HepG2 (cell line): ENCODE results near the gene NDUFS2. TPM values are rescaled to one million over a fixed set of nuclear protein-coding genes. Genes with fewer than 3 reads are reported as not detected.

ENCODE experiments used
- ATF7 ChIP-seq, 2 experiments: fragments of 450-650 bp in 1 of 2; sonication (generic) in 1 of 2; formaldehyde crosslinking in 1 of 2; IDR thresholded peaks; 2 replicates each; pipeline versions ENCODE4 v1.4.0 to v1.6.1; 2016 to 2020; ENCODE audit warnings: antibody characterized with exemption in 1 of 2, mild to moderate bottlenecking in 1 of 2, missing genetic modification reagents in 1 of 2
- CCAR2 ChIP-seq: fragments of 200-400 bp; formaldehyde crosslinking; optimal IDR thresholded peaks from 2 replicates; pipeline ENCODE3; 2018; ENCODE audit warnings: low read depth, mild to moderate bottlenecking, low read length, moderate library complexity
- FOXA1 ChIP-seq, 2 experiments: fragments of 450-650 bp in 1 of 2; sonication (generic) in 1 of 2; formaldehyde crosslinking in 1 of 2; IDR thresholded peaks; 2 replicates each; pipeline versions ENCODE4 v1.4.0 to v1.6.1; 2016 to 2020; ENCODE audit warnings: missing genetic modification reagents in 1 of 2
- FOXA3 ChIP-seq: IDR thresholded peaks from 2 replicates; pipeline ENCODE4 v1.6.1; 2016; ENCODE audit warnings: missing genetic modification reagents, missing compliant biosample characterization
- GABPB1 ChIP-seq: IDR thresholded peaks from 2 replicates; pipeline ENCODE4 v1.6.1; 2016; ENCODE audit warnings: mild to moderate bottlenecking, missing genetic modification reagents, moderate library complexity, missing compliant biosample characterization
- GATA4 ChIP-seq: sonication (generic); IDR thresholded peaks from 2 replicates; pipeline ENCODE4 v1.6.1; 2016; ENCODE audit warnings: antibody characterized with exemption, low read depth, borderline replicate concordance
- ISX ChIP-seq: sonication (generic); formaldehyde crosslinking; conservative IDR thresholded peaks from 2 replicates; pipeline ENCODE4 v1.5.0; 2020; ENCODE audit warnings: missing genetic modification reagents
- KMT2B ChIP-seq: IDR thresholded peaks from 2 replicates; pipeline ENCODE4 v1.6.1; 2016; ENCODE audit warnings: missing genetic modification reagents, missing compliant biosample characterization
- NCOA2 ChIP-seq: sonication (generic); formaldehyde crosslinking; IDR thresholded peaks from 2 replicates; pipeline ENCODE4 v1.8.0; 2022; ENCODE audit warnings: inconsistent platforms
- POLR2AphosphoS5 ChIP-seq: IDR thresholded peaks from 2 replicates; pipeline ENCODE4 v1.6.1; 2012; ENCODE audit warnings: low read depth, low read length
- TAF1 ChIP-seq: sonication (generic); formaldehyde crosslinking; IDR thresholded peaks from 2 replicates; pipeline ENCODE4 v1.4.0; 2020; ENCODE audit warnings: missing genetic modification reagents
- WIZ ChIP-seq: sonication (generic); formaldehyde crosslinking; IDR thresholded peaks from 2 replicates; pipeline ENCODE4 v1.5.1; 2020; ENCODE audit warnings: mild to moderate bottlenecking, missing genetic modification reagents
- ZNF543 ChIP-seq: sonication (generic); formaldehyde crosslinking; IDR thresholded peaks from 2 replicates; pipeline ENCODE4 v1.4.0; 2020; ENCODE audit warnings: mild to moderate bottlenecking, missing genetic modification reagents
- ZNF569 ChIP-seq: sonication (generic); formaldehyde crosslinking; IDR thresholded peaks from 2 replicates; pipeline ENCODE4 v1.5.0; 2020; ENCODE audit warnings: mild to moderate bottlenecking, missing genetic modification reagents, moderate library complexity, borderline replicate concordance
- ZNF589 ChIP-seq: sonication (generic); formaldehyde crosslinking; conservative IDR thresholded peaks from 2 replicates; pipeline ENCODE4 v1.8.0; 2022; ENCODE audit warnings: mild to moderate bottlenecking, moderate library complexity, missing genetic modification reagents
- polyA plus RNA-seq, 8 experiments: library from polyadenylated mRNA; depleted of rRNA in 3 of 8; stranded (reverse) in 7 of 8; unstranded in 1 of 8; fragments of >200 nt; fragmentation: Illumina TruSeq in 4 of 8; extraction: Trizol in 4 of 8; gene quantifications; 2 replicates each; pipeline versions ENCODE4 v1.2.1 to v1.2.3, GENCODE V29; 2011 to 2016; ENCODE audit warnings: low read depth in 4 of 8, missing spikeins in 1 of 8, mixed read lengths in 1 of 8; ENCODE audit not compliant: insufficient read depth in 1 of 8
- total RNA-seq, 5 experiments: library from RNA; depleted of rRNA; stranded (reverse); fragments of >200 nt; fragmentation: Illumina TruSeq; extraction: Trizol; gene quantifications; 2 replicates each; pipeline ENCODE4 v1.2.3, GENCODE V29; 2016; ENCODE audit warnings: low read depth in 1 of 5
- TF ChIP-seq, protein P1 (sequence below): sonication (generic); formaldehyde crosslinking; IDR thresholded peaks from 2 replicates; pipeline ENCODE4 v1.4.0; 2020; ENCODE audit warnings: missing genetic modification reagents, borderline replicate concordance
- TF ChIP-seq, protein P2 (sequence below): sonication (generic); formaldehyde crosslinking; IDR thresholded peaks from 2 replicates; pipeline ENCODE4 v1.8.1; 2022; ENCODE audit warnings: low read depth, mild to moderate bottlenecking, missing genetic modification reagents
- TF ChIP-seq, protein P3 (sequence below): IDR thresholded peaks from 2 replicates; pipeline ENCODE4 v1.6.1; 2016; ENCODE audit warnings: missing genetic modification reagents, missing compliant biosample characterization
- TF ChIP-seq, protein P4 (sequence below): sonication (generic); formaldehyde crosslinking; IDR thresholded peaks from 2 replicates; pipeline ENCODE4 v1.8.1; 2023; ENCODE audit warnings: mild to moderate bottlenecking, missing genetic modification reagents
- TF ChIP-seq, protein P5 (sequence below): sonication (generic); formaldehyde crosslinking; IDR thresholded peaks from 2 replicates; pipeline ENCODE4 v1.5.0; 2020; ENCODE audit warnings: missing genetic modification reagents

Gene NDUFS2
- total and polyA plus RNA-seq, 2 of the 13 experiments (the other 11 are each of a cell fraction or from before 2014, with no cell fraction given): 89.9 to 118 TPM

DNA sequence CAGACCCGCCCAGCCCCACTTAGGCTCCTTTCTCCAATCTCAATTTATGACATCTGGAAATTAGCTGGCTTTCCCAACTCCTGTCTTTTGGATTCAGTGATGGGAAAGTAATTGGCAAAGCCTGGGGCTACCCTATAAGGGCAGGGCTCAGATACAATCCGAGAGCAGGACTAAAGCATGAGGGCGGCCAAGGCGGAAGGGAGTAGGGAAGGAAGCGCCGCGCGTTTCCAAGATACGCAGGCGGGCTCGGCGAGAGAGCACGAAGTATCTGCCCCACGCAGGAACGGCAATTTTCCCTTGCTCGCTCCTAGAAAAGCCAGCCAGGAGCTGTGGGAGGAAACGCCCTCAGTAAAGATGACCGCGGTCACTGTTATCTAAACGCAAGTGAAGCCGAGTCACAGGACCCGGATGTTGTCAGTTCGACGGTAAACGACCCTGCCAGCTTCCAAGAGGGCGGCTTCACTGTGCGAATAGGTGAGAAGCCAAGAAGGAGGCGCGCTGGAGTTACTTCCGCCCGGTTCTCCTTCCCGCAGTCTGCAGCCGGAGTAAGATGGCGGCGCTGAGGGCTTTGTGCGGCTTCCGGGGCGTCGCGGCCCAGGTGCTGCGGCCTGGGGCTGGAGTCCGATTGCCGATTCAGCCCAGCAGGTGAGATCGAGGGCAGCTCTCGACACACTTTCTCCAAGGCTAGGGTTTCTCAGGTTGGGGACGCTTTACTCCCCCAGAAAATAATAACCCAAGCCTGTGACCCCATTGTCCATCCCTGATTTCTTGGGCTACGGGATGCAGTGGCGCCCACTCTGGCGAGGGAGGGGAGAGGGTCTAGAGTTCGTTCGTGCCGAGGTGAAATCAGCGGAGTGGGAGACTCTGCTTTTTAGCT, at the start of gene NDUFS2 (continued):
- TF ChIP-seq, protein P1, sequence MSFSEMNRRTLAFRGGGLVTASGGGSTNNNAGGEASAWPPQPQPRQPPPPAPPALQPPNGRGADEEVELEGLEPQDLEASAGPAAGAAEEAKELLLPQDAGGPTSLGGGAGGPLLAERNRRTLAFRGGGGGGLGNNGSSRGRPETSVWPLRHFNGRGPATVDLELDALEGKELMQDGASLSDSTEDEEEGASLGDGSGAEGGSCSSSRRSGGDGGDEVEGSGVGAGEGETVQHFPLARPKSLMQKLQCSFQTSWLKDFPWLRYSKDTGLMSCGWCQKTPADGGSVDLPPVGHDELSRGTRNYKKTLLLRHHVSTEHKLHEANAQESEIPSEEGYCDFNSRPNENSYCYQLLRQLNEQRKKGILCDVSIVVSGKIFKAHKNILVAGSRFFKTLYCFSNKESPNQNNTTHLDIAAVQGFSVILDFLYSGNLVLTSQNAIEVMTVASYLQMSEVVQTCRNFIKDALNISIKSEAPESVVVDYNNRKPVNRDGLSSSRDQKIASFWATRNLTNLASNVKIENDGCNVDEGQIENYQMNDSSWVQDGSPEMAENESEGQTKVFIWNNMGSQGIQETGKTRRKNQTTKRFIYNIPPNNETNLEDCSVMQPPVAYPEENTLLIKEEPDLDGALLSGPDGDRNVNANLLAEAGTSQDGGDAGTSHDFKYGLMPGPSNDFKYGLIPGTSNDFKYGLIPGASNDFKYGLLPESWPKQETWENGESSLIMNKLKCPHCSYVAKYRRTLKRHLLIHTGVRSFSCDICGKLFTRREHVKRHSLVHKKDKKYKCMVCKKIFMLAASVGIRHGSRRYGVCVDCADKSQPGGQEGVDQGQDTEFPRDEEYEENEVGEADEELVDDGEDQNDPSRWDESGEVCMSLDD (CRISPR knock-in tag): no peak
- TF ChIP-seq ZNF589 (peak; percentile 71; the same call in 1 of the 2 replicates), NCOA2 (CRISPR knock-in tag) (no peak), GATA4 (peak; percentile 25; the same call in 1 of the 2 replicates), ISX (CRISPR knock-in tag) (no peak), KMT2B (CRISPR knock-in tag) (peak; percentile 72), WIZ (CRISPR knock-in tag) (no peak; the same call in 1 of the 2 replicates), ZNF543 (CRISPR knock-in tag) (peak; percentile 29; the same call in 1 of the 2 replicates), ZNF569 (CRISPR knock-in tag) (no peak), GABPB1 (CRISPR knock-in tag) (peak; percentile 98), FOXA1 (IDR thresholded peaks at IDR 0.05) (no peak), FOXA1 (CRISPR knock-in tag; IDR thresholded peaks at IDR 0.05) (peak; percentile 63; the same call in 1 of the 2 replicates), POLR2AphosphoS5 (peak; percentile 81), TAF1 (peak; percentile 99), FOXA3 (CRISPR knock-in tag) (peak; percentile 62; the same call in 1 of the 2 replicates), ATF7 (IDR thresholded peaks at IDR 0.05) (no peak), ATF7 (CRISPR knock-in tag; IDR thresholded peaks at IDR 0.05) (no peak), CCAR2 (no peak)
- TF ChIP-seq, protein P2, sequence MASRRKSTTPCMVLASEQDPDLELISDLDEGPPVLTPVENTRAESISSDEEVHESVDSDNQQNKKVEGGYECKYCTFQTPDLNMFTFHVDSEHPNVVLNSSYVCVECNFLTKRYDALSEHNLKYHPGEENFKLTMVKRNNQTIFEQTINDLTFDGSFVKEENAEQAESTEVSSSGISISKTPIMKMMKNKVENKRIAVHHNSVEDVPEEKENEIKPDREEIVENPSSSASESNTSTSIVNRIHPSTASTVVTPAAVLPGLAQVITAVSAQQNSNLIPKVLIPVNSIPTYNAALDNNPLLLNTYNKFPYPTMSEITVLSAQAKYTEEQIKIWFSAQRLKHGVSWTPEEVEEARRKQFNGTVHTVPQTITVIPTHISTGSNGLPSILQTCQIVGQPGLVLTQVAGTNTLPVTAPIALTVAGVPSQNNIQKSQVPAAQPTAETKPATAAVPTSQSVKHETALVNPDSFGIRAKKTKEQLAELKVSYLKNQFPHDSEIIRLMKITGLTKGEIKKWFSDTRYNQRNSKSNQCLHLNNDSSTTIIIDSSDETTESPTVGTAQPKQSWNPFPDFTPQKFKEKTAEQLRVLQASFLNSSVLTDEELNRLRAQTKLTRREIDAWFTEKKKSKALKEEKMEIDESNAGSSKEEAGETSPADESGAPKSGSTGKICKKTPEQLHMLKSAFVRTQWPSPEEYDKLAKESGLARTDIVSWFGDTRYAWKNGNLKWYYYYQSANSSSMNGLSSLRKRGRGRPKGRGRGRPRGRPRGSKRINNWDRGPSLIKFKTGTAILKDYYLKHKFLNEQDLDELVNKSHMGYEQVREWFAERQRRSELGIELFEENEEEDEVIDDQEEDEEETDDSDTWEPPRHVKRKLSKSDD (CRISPR knock-in tag): peak; percentile 92
- TF ChIP-seq, protein P3, sequence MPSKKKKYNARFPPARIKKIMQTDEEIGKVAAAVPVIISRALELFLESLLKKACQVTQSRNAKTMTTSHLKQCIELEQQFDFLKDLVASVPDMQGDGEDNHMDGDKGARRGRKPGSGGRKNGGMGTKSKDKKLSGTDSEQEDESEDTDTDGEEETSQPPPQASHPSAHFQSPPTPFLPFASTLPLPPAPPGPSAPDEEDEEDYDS (CRISPR knock-in tag): peak; percentile 55; the same call in 1 of the 2 replicates
- TF ChIP-seq, protein P4, sequence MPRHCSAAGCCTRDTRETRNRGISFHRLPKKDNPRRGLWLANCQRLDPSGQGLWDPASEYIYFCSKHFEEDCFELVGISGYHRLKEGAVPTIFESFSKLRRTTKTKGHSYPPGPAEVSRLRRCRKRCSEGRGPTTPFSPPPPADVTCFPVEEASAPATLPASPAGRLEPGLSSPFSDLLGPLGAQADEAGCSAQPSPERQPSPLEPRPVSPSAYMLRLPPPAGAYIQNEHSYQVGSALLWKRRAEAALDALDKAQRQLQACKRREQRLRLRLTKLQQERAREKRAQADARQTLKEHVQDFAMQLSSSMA: 0 out of 2 replicates have a peak, but pooled peaks have one; percentile 77
- TF ChIP-seq, protein P5, sequence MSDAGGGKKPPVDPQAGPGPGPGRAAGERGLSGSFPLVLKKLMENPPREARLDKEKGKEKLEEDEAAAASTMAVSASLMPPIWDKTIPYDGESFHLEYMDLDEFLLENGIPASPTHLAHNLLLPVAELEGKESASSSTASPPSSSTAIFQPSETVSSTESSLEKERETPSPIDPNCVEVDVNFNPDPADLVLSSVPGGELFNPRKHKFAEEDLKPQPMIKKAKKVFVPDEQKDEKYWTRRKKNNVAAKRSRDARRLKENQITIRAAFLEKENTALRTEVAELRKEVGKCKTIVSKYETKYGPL (CRISPR knock-in tag): 0 out of 2 replicates have a peak, but pooled peaks have one; percentile 19
